Spleen (tissue), 11 donors: ENCODE data around the gene BTBD7. TPM values are rescaled to one million over a fixed set of nuclear protein-coding genes. Genes with fewer than 3 reads are reported as not detected.
"Not testable (repeated sequence)": the region's sequence is repeated elsewhere in the genome, so short reads cannot be mapped to it uniquely, and the experiment has no call there.

Experiments used
- DNase-seq: peaks from one replicate; pipeline ENCODE4 v3.0.0-alpha.2; 2020
- H3K27ac ChIP-seq, 8 donors: fragments of 200-600 bp; sonication (generic) in 7 of 8; 1 replicate in 4 of 8; 2 replicates in 4 of 8; pipeline versions ENCODE4 v1.5.0 to v1.8.0; 2016 to 2021; ENCODE audit warnings: inconsistent platforms in 4 of 8, mild to moderate bottlenecking in 4 of 8, moderate library complexity in 1 of 8
- H3K27me3 ChIP-seq, 7 donors: fragments of 200-600 bp; sonication (generic) in 6 of 7; replicated peaks in 1 of 7; 1 replicate in 4 of 7; 2 replicates in 3 of 7; pipeline versions ENCODE4 v1.5.0 to v1.8.0; 2016 to 2021; ENCODE audit warnings: inconsistent platforms in 3 of 7, mild to moderate bottlenecking in 1 of 7
- H3K36me3 ChIP-seq, 6 donors: fragments of 200-600 bp; sonication (generic) in 5 of 6; 1 replicate in 4 of 6; 2 replicates in 2 of 6; pipeline versions ENCODE4 v1.5.0 to v1.8.0; 2016 to 2021; ENCODE audit warnings: inconsistent platforms in 2 of 6
- H3K4me1 ChIP-seq, 6 donors: fragments of 200-600 bp; sonication (generic) in 5 of 6; 1 replicate in 3 of 6; 2 replicates in 3 of 6; pipeline versions ENCODE4 v1.5.0 to v1.8.0; 2016 to 2021; ENCODE audit warnings: inconsistent platforms in 3 of 6
- H3K4me3 ChIP-seq, 8 donors: fragments of 200-600 bp; sonication (generic) in 7 of 8; 1 replicate in 4 of 8; 2 replicates in 4 of 8; pipeline versions ENCODE4 v1.5.0 to v1.8.0; 2016 to 2021; ENCODE audit warnings: inconsistent platforms in 4 of 8, mild to moderate bottlenecking in 4 of 8, moderate library complexity in 2 of 8
- H3K9me3 ChIP-seq, 8 donors: fragments of 200-600 bp; sonication (generic) in 7 of 8; 1 replicate in 4 of 8; 2 replicates in 4 of 8; pipeline versions ENCODE4 v1.5.0 to v1.8.0; 2016 to 2021; ENCODE audit warnings: inconsistent platforms in 4 of 8
- POLR2A ChIP-seq, 3 donors: fragments of 450-650 bp; IDR thresholded peaks; one replicate each; pipeline ENCODE4 v1.5.1; 2017; ENCODE audit warnings: antibody characterized with exemption in 3 of 3, mild to moderate bottlenecking in 1 of 3
- POLR2AphosphoS5 ChIP-seq, 3 donors: sonication (generic); formaldehyde crosslinking; IDR thresholded peaks; one replicate each; pipeline ENCODE4 v1.5.1; 2017; ENCODE audit warnings: antibody characterized with exemption in 3 of 3
- WGBS, 5 donors: extraction: QIAGEN DNeasy Blood & Tissue Kit in 3 of 5; methylation state at CpG; one replicate each; pipeline versions ENCODE4 v1.1.5 to v1.1.7; 2013 to 2018; 5-methylcytosine and 5-hydroxymethylcytosine counted together
- intact Hi-C: fragments of 100-400 bp; cut with DNase I; formaldehyde crosslinking; loops from one replicate; pipeline ENCODE4 v1.15.0; 2023; ENCODE audit warnings: low total_unique reads
- polyA plus RNA-seq, 3 donors: library from polyadenylated mRNA; stranded (reverse); fragments of 200-250 nt; gene quantifications; one replicate each; pipeline ENCODE4 v1.2.1, GENCODE V29; 2013
- total RNA-seq, 7 donors: library from RNA; depleted of rRNA in 3 of 7; stranded (reverse); fragments of >200 nt in 3 of 7; fragmentation: NEBNext Ultra II Directional in 4 of 7; extraction: Animal tissue kit (Norgen Biotek cat#: 25700) in 4 of 7; gene quantifications; one replicate each; pipeline versions ENCODE4 v1.1.0 to v1.2.1, GENCODE V29; 2016 to 2021
- TF ChIP-seq, protein P1 (sequence below), 11 experiments: fragments of 200-600 bp in 7 of 11; fragments of 450-650 bp in 4 of 11; sonication (generic) in 4 of 11; IDR thresholded peaks in 8 of 11; conservative IDR thresholded peaks in 3 of 11; 1 replicate in 7 of 11; 2 replicates in 4 of 11; pipeline versions ENCODE4 v1.4.0 to v1.8.0; 2016 to 2021; ENCODE audit warnings: antibody characterized with exemption in 11 of 11, inconsistent platforms in 4 of 11, mild to moderate bottlenecking in 1 of 11
- donor health status: healthy with polysubstance abuse.
- donor health status: DM: no; HTN: no; CAD: no; lungs with moderate emphysema.
- donor health status: DM: no; HTN: no; CAD: no.
- donor health status: Bipolar disorder and iron deficiency.
- donor health status: healthy.
- donor health status: DM: no; HTN: no; CAD: no.
- donor health status: DM: yes; HTN: yes; CAD: no.

Gene BTBD7
- total and polyA plus RNA-seq, 10 donors: 5.0 to 48.4 (median 29.5) TPM

DNA sequence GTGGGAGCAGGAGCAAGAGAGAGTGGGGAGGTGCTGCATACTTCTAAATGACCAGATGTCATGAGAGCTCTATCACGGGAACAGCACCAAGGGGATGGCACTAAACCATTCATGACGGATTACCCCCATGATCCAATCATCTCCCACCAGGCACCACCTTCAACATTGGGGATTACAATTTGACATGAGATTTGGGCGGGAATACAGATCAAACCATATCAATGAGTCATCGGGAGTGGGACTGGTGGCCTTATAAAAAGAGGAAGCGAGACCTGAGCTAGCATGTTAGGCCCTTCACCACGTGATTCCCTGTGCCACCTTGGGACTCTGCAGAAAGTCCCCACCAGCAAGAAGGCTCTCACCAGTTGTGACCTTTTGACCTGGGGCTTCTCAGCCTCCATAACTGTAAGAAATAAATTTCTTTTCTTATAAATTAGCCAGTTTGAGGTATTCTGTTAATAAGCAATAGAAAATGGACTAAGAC, 42.9 kb upstream of the BTBD7 start:
- intact Hi-C loops: no loop called here
- Histone ChIP-seq H3K4me3 (no peak overlapping the region), H3K9me3 (peaks cover 0 to 15% (median 8%) of the 10 kb centered on the region in 8 donors), H3K27ac (peak overlapping the region in 3 of 8 donors; percentile 25 to 31 (median 26)), H3K4me1 (peaks cover 0 to 9% (median 0%) of the 10 kb centered on the region in 6 donors), H3K36me3 (no peaks in the 10 kb centered on the region), H3K27me3 (no peaks in the 10 kb centered on the region)
- peak; percentile 82 for DNase-seq
- 55 to 71% (median 62%) methylated on average over 6 of the region's 6 CpGs for WGBS, 5 donors
- TF ChIP-seq POLR2A (IDR thresholded peaks at IDR 0.05): no peak
- TF ChIP-seq, protein P1, sequence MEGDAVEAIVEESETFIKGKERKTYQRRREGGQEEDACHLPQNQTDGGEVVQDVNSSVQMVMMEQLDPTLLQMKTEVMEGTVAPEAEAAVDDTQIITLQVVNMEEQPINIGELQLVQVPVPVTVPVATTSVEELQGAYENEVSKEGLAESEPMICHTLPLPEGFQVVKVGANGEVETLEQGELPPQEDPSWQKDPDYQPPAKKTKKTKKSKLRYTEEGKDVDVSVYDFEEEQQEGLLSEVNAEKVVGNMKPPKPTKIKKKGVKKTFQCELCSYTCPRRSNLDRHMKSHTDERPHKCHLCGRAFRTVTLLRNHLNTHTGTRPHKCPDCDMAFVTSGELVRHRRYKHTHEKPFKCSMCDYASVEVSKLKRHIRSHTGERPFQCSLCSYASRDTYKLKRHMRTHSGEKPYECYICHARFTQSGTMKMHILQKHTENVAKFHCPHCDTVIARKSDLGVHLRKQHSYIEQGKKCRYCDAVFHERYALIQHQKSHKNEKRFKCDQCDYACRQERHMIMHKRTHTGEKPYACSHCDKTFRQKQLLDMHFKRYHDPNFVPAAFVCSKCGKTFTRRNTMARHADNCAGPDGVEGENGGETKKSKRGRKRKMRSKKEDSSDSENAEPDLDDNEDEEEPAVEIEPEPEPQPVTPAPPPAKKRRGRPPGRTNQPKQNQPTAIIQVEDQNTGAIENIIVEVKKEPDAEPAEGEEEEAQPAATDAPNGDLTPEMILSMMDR (IDR thresholded peaks at IDR 0.05 in 8 of 11, conservative IDR thresholded peaks at IDR 0.05 in 3 of 11): no peak
- TF ChIP-seq POLR2AphosphoS5 (IDR thresholded peaks at IDR 0.05): no peak

GRCh38 chr14:93369713-93370266, 37.0 kb upstream of the BTBD7 start:
- Histone ChIP-seq H3K36me3 (no peaks in the 10 kb centered on the region), H3K27ac (peak overlapping the region in 7 of 8 donors; percentile 50 to 78 (median 55)), H3K27me3 (no peaks in the 10 kb centered on the region), H3K4me3 (no peak overlapping the region), H3K9me3 (peaks cover 0 to 15% (median 8%) of the 10 kb centered on the region in 8 donors), H3K4me1 (peaks cover 4 to 19% (median 11%) of the 10 kb centered on the region in 6 donors)
- WGBS, 5 donors: 44 to 56% (median 52%) methylated on average over 4 of the region's 4 CpGs
- DNase-seq: no peak
- TF ChIP-seq, protein P1 (IDR thresholded peaks at IDR 0.05 in 8 of 11, conservative IDR thresholded peaks at IDR 0.05 in 3 of 11): no peak
- TF ChIP-seq POLR2AphosphoS5 (IDR thresholded peaks at IDR 0.05): no peak
- no peak for TF ChIP-seq POLR2A (IDR thresholded peaks at IDR 0.05)
- intact Hi-C loops: no loop called here

DNA sequence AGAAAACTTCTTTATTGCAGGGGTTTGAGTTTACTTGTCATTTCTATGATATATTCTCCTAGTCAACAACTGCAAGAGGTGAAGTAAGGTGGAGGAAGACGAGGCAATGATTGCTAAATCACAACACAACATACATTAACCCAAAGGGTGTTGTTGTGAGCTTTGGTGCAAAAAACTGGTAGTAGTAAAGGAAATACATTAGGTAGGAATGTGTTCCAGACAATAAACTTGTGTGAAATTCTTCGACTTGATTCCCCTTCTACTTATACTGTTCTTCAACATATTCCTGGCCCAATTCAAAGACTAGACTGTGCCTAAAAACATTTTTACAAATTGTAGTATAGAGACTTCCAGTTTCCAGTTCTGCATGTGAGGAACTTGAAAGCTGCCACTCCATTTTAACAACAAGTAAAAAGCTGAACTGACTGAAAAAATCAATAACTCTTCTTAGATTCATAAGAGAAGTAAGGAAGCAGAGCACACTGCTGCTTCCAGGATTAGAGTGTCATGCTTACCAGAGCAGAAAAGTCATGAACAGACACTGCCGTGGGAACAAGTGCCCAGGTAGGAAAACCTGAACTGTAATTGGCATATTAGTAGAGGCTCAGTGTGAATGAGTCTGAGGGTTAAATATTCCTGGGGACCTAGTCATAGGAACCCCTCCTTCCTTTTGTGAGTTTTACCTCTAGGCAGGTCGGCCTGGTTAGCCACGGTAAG, 36.3 kb upstream of the BTBD7 start:
- Histone ChIP-seq H3K27ac (peak overlapping the region in 7 of 8 donors; percentile 50 to 78 (median 55)), H3K27me3 (no peaks in the 10 kb centered on the region), H3K4me1 (peaks cover 4 to 19% (median 11%) of the 10 kb centered on the region in 6 donors), H3K36me3 (no peaks in the 10 kb centered on the region), H3K9me3 (peaks cover 0 to 15% (median 8%) of the 10 kb centered on the region in 8 donors), H3K4me3 (no peak overlapping the region)
- DNase-seq: no peak
- 45 to 47% (median 45%) methylated on average over 5 of the region's 5 CpGs for WGBS, 5 donors
- intact Hi-C loops: no loop called here
- TF ChIP-seq POLR2A (IDR thresholded peaks at IDR 0.05): no peak
- TF ChIP-seq, protein P1 (IDR thresholded peaks at IDR 0.05 in 8 of 11, conservative IDR thresholded peaks at IDR 0.05 in 3 of 11): no peak
- no peak for TF ChIP-seq POLR2AphosphoS5 (IDR thresholded peaks at IDR 0.05)

DNA sequence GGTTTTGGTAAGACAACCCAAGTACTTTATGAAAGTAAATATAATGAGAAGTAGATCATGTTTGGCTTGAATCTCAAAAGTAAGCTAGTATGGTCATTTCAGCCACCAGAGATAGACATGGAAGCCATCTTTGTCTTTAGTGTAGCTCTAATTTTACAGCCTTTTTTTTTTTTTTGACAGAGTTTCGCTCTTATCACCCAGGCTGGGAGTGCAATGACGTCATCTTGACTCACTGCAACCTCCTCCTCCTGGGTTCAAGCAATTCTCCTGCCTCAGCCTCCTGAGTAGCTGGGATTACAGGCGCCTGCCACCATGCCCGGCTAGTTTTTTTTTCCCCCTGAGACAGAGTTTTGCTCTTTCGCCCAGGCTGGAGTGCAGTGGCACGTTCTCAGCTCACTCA, 22.0 kb upstream of the BTBD7 start:
- H3K27me3 ChIP-seq, DNase-seq, intact Hi-C loops, H3K4me1 ChIP-seq, H3K36me3 ChIP-seq, H3K4me3 ChIP-seq, H3K27ac ChIP-seq, H3K9me3 ChIP-seq: not testable (repeated sequence)
- 82 to 97% (median 92%) methylated on average over 6 of the region's 6 CpGs for WGBS, 5 donors
